ENCODE measurements around the gene UBALD1. TPM values are rescaled to one million over a fixed set of nuclear protein-coding genes. Genes with fewer than 3 reads are reported as not detected.

Gene UBALD1
- total RNA-seq, 1 experiment from 2014 or later: 58.4 TPM

- POLR2A ChIA-PET (ENCODE audit: unreplicated experiment): interaction anchor here (0.7 kb wide), 2 partner anchors 118 to 138 kb away, joined by 4 to 5 read pairs; no protein-coding TSS in a partner anchor
- no peaks in the 10 kb centered on the region for H3K36me3 ChIP-seq (ENCODE audit: low read depth)
- H3K27ac ChIP-seq: no peak overlapping the region
- H3K9me2 ChIP-seq (ENCODE audit: insufficient read depth): no peaks in the 10 kb centered on the region
- DNase-seq: no peak
- no peaks in the 10 kb centered on the region for H3K9me3 ChIP-seq (ENCODE audit: insufficient read depth, low read depth)
- CTCF ChIA-PET: interaction anchor here (0.6 to 0.7 kb wide), 2 partner anchors 23 to 64 kb away, joined by 3 to 15 read pairs; no protein-coding TSS in a partner anchor
- H3K4me2 ChIP-seq: peak overlapping the region; percentile 89
- peaks cover 46% of the 10 kb centered on the region for H3K79me2 ChIP-seq (ENCODE audit: low read depth)
- peaks cover 23% of the 10 kb centered on the region for H3F3A ChIP-seq (ENCODE audit: insufficient read depth, low read depth)
- BruUV-seq (replicated peaks): no TSS peak
- peaks cover 29% of the 10 kb centered on the region for H3K4me1 ChIP-seq (replicated peaks; ENCODE audit: insufficient read depth)
- peaks cover 43% of the 10 kb centered on the region for H4K20me1 ChIP-seq (ENCODE audit: insufficient read depth)
- TF ChIP-seq EZH2 (IDR thresholded peaks at IDR 0.05; ENCODE audit: low read depth) (no peak), CTCF (conservative IDR thresholded peaks at IDR 0.05) (no peak)
- peak overlapping the region; percentile 87 for H3K4me3 ChIP-seq
- H2AFZ ChIP-seq: no peak overlapping the region
- H3K27me3 ChIP-seq (ENCODE audit: insufficient read depth, low read depth): no peaks in the 10 kb centered on the region
- intact Hi-C loops (cut with micrococcal nuclease; ENCODE audit: unreplicated experiment): loop anchor here (2.0 to 10.0 kb wide), 3 partner anchors 102 to 338 kb away; partner anchors contain the start of genes CORO7 and TFAP4
These were observed 2.2 kb downstream of the UBALD1 start for GRCh38 chr16:4612474-4612931.

GRCh38 chr16:4611337-4612021, 3.2 kb downstream of the UBALD1 start:
- Histone ChIP-seq H3K9me3 (ENCODE audit: insufficient read depth, low read depth) (no peaks in the 10 kb centered on the region), H3K9me2 (ENCODE audit: insufficient read depth) (no peaks in the 10 kb centered on the region), H3K4me1 (replicated peaks; ENCODE audit: insufficient read depth) (peaks cover 23% of the 10 kb centered on the region), H3F3A (ENCODE audit: insufficient read depth, low read depth) (peaks cover 18% of the 10 kb centered on the region), H3K4me3 (no peak overlapping the region), H3K36me3 (ENCODE audit: low read depth) (no peaks in the 10 kb centered on the region), H3K27me3 (ENCODE audit: insufficient read depth, low read depth) (no peaks in the 10 kb centered on the region), H3K79me2 (ENCODE audit: low read depth) (peaks cover 44% of the 10 kb centered on the region), H4K20me1 (ENCODE audit: insufficient read depth) (peaks cover 50% of the 10 kb centered on the region), H3K4me2 (no peak overlapping the region), H2AFZ (no peak overlapping the region), H3K27ac (no peak overlapping the region)
- no peak for TF ChIP-seq CTCF (conservative IDR thresholded peaks at IDR 0.05)
- no peak for TF ChIP-seq EZH2 (IDR thresholded peaks at IDR 0.05; ENCODE audit: low read depth)
- no peak for DNase-seq
- CTCF ChIA-PET: interaction anchor here (0.6 kb wide), 1 partner anchor 24 kb away, joined by 3 read pairs; no protein-coding TSS in a partner anchor
- no TSS peak for BruUV-seq (replicated peaks)
- intact Hi-C loops (cut with micrococcal nuclease; ENCODE audit: unreplicated experiment): loop anchor here (2.0 to 10.0 kb wide), 3 partner anchors 101 to 337 kb away; partner anchors contain the start of genes CORO7 and TFAP4
- POLR2A ChIA-PET (ENCODE audit: unreplicated experiment): interaction anchor here (0.6 kb wide), 1 partner anchor 487 kb away, joined by 3 read pairs; no protein-coding TSS in a partner anchor

- intact Hi-C loops (cut with micrococcal nuclease; ENCODE audit: unreplicated experiment): loop anchor here (10.0 kb wide), 2 partner anchors 196 to 336 kb away; partner anchors contain the start of genes CORO7 and TFAP4
These were observed 4.4 kb downstream of the UBALD1 start for GRCh38 chr16:4610011-4611005.

More at GRCh38 chr16:4610011-4611005, 4.4 kb downstream of the UBALD1 start:
- H3K9me3 ChIP-seq (ENCODE audit: insufficient read depth, low read depth): no peaks in the 10 kb centered on the region
- peaks cover 54% of the 10 kb centered on the region for H4K20me1 ChIP-seq (ENCODE audit: insufficient read depth)
- no peaks in the 10 kb centered on the region for H3K9me2 ChIP-seq (ENCODE audit: insufficient read depth)
- no peaks in the 10 kb centered on the region for H3K27me3 ChIP-seq (ENCODE audit: insufficient read depth, low read depth)
- H2AFZ ChIP-seq: no peak overlapping the region
- no peak overlapping the region for H3K4me3 ChIP-seq
- CTCF ChIA-PET: no interaction called here
- peaks cover 17% of the 10 kb centered on the region for H3K4me1 ChIP-seq (replicated peaks; ENCODE audit: insufficient read depth)
- peaks cover 11% of the 10 kb centered on the region; the same call in 1 of the 2 replicates for H3F3A ChIP-seq (ENCODE audit: insufficient read depth, low read depth)
- no TSS peak for BruUV-seq (replicated peaks)
- TF ChIP-seq CTCF (conservative IDR thresholded peaks at IDR 0.05): no peak
- TF ChIP-seq EZH2 (IDR thresholded peaks at IDR 0.05; ENCODE audit: low read depth): no peak
- POLR2A ChIA-PET (ENCODE audit: unreplicated experiment): no interaction called here
- no peaks in the 10 kb centered on the region for H3K36me3 ChIP-seq (ENCODE audit: low read depth)
- no peak overlapping the region for H3K27ac ChIP-seq
- H3K79me2 ChIP-seq (ENCODE audit: low read depth): peaks cover 44% of the 10 kb centered on the region
- DNase-seq: no peak
- H3K4me2 ChIP-seq: no peak overlapping the region

Measured in PC-9 (cell line).